GM12878 (cell line): Measurements from ENCODE around the gene HSPA1B. TPM values are rescaled to one million over a fixed set of nuclear protein-coding genes. Genes with fewer than 3 reads are reported as not detected.

ENCODE experiments used
- BACH1 ChIP-seq: fragments of 450-650 bp; IDR thresholded peaks from 2 replicates; pipeline ENCODE4 v1.6.1; 2017; ENCODE audit warnings: mild to moderate bottlenecking, borderline replicate concordance
- CEBPB ChIP-seq, 2 experiments: fragments of 150-350 bp in 1 of 2; IDR thresholded peaks; 2 replicates each; pipeline ENCODE4 v1.6.1; 2012 to 2014; ENCODE audit warnings: low read depth in 2 of 2, low read length in 2 of 2, borderline replicate concordance in 1 of 2, inconsistent platforms in 1 of 2
- DPF2 ChIP-seq: fragments of 450-650 bp; IDR thresholded peaks from 2 replicates; pipeline ENCODE4 v1.6.1; 2017; ENCODE audit warnings: mild to moderate bottlenecking
- IRF4 ChIP-seq: IDR thresholded peaks from 2 replicates; pipeline ENCODE4 v1.6.1; 2011; ENCODE audit warnings: low read depth, low read length
- JUNB ChIP-seq: IDR thresholded peaks from 2 replicates; pipeline ENCODE4 v1.6.1; 2016; ENCODE audit warnings: antibody characterized with exemption, mild to moderate bottlenecking
- LARP7 ChIP-seq: fragments of 450-650 bp; IDR thresholded peaks from 2 replicates; pipeline ENCODE4 v1.6.1; 2017; ENCODE audit warnings: mild to moderate bottlenecking
- MXI1 ChIP-seq: fragments of 150-350 bp; IDR thresholded peaks from 2 replicates; pipeline ENCODE4 v1.6.1; 2011; ENCODE audit warnings: low read depth, mild to moderate bottlenecking, inconsistent platforms, low read length, improper control_type of control experiment
- MYB ChIP-seq: fragments of 150-350 bp; IDR thresholded peaks from 2 replicates; pipeline ENCODE4 v1.6.1; 2014; ENCODE audit warnings: mild to moderate bottlenecking, low read depth, low read length, borderline replicate concordance
- NFXL1 ChIP-seq: fragments of 450-650 bp; IDR thresholded peaks from 2 replicates; pipeline ENCODE4 v1.6.1; 2017; ENCODE audit warnings: antibody characterized with exemption, mild to moderate bottlenecking, borderline replicate concordance
- PAX5 ChIP-seq: IDR thresholded peaks from 2 replicates; pipeline ENCODE4 v1.6.1; 2011; ENCODE audit warnings: low read depth, low read length, borderline replicate concordance
- POLR2AphosphoS2 ChIP-seq: IDR thresholded peaks from 2 replicates; pipeline ENCODE4 v1.6.1; 2011; ENCODE audit warnings: low read depth, mild to moderate bottlenecking, low read length, improper control_type of control experiment, moderate library complexity
- RBBP5 ChIP-seq: fragments of 200-600 bp; sonication (generic); conservative IDR thresholded peaks from 2 replicates; pipeline ENCODE4 v1.6.1; 2016
- SIX5 ChIP-seq: IDR thresholded peaks from 2 replicates; pipeline ENCODE4 v1.6.1; 2011; ENCODE audit warnings: mild to moderate bottlenecking, low read depth, low read length, moderate library complexity; ENCODE audit not compliant: severe bottlenecking
- TAF1 ChIP-seq: IDR thresholded peaks from 2 replicates; pipeline ENCODE4 v1.6.1; 2011; ENCODE audit warnings: mild to moderate bottlenecking, low read depth, low read length, borderline replicate concordance
- ZNF274 ChIP-seq: IDR thresholded peaks from one replicate; pipeline ENCODE4 v1.8.0; 2011; ENCODE audit not compliant: insufficient read length, insufficient read depth
- polyA plus RNA-seq, 11 experiments: library from polyadenylated mRNA; depleted of rRNA in 4 of 11; unstranded in 6 of 11; stranded (reverse) in 5 of 11; fragments of >200 nt; fragmentation: Nextera tagmentation in 4 of 11; fragmentation: Illumina TruSeq in 1 of 11; extraction: Ambion mirVana in 4 of 11; extraction: Trizol in 1 of 11; gene quantifications; 1 replicate in 1 of 11; 2 replicates in 10 of 11; pipeline versions ENCODE4 v1.2.1 to v1.2.3, GENCODE V29; 2011 to 2016; ENCODE audit warnings: inconsistent platforms in 2 of 11, missing spikeins in 2 of 11, low read depth in 1 of 11
- total RNA-seq, 4 experiments: library from RNA; depleted of rRNA in 3 of 4; stranded (reverse); fragments of >200 nt in 3 of 4; fragmentation: Illumina TruSeq in 1 of 4; extraction: Trizol in 1 of 4; gene quantifications; 2 replicates each; pipeline versions ENCODE4 v1.2.1 to v1.2.3, GENCODE V29; 2013 to 2021
- TF ChIP-seq, protein P1 (sequence below): IDR thresholded peaks from 2 replicates; pipeline ENCODE4 v1.6.1; 2012; ENCODE audit warnings: low read length, inconsistent platforms
- TF ChIP-seq, protein P2 (sequence below): fragments of 450-650 bp; IDR thresholded peaks from 2 replicates; pipeline ENCODE4 v1.6.1; 2017; ENCODE audit warnings: antibody characterized with exemption, mild to moderate bottlenecking, moderate library complexity
- TF ChIP-seq, protein P3 (sequence below): fragments of 450-650 bp; formaldehyde crosslinking; IDR thresholded peaks from 2 replicates; pipeline ENCODE4 v1.5.0; 2022; ENCODE audit warnings: mild to moderate bottlenecking, missing genetic modification characterization
- TF ChIP-seq, protein P4 (sequence below): fragments of 450-650 bp; IDR thresholded peaks from 2 replicates; pipeline ENCODE4 v1.6.1; 2014; ENCODE audit warnings: mild to moderate bottlenecking
- TF ChIP-seq, protein P5 (sequence below): fragments of 450-650 bp; IDR thresholded peaks from 2 replicates; pipeline ENCODE4 v1.6.1; 2016; ENCODE audit warnings: mild to moderate bottlenecking

HSPA1B gene
- total and polyA plus RNA-seq, 10 of the 15 experiments (the other 5 are each of a cell fraction or from before 2014, with no cell fraction given) = 0.11 to 40.5 (median 12.8) TPM

DNA sequence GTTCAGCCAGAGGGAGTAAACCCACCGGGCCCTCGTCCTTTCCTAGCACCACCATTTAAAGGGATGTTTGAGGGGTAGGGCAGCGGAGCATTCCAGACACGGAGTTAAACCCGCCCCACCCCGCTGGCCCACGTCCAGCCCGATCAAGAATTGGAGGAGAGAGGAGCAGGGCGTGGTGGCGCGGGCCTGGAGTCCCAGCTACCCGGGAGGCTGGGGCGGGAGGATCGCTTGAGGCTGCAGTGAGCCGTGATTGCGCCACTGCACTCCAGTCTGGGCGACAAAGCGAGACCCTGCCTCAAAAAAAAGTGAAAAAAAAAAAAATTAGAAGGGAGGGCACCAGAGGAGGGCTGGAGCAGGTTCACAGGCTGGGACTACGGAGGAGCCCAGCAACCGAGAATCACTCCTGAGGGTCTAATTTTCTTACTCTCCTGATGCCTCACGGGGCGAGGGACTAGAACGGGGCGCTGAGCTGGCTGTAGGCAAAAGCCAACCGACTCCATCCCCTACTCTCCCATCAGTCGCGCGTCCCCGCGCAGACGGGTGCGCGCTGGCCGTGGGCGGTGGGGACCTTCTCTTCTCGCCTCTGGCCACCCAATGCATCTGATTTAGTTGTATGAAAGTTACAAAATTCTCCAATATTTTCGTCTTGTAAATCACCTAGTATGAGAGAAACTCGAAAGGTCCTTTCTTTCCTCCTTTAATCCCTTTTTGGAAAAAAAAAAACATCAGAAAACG lies 6.1 kb upstream of the HSPA1B start (continued):
- TF ChIP-seq, protein P1, sequence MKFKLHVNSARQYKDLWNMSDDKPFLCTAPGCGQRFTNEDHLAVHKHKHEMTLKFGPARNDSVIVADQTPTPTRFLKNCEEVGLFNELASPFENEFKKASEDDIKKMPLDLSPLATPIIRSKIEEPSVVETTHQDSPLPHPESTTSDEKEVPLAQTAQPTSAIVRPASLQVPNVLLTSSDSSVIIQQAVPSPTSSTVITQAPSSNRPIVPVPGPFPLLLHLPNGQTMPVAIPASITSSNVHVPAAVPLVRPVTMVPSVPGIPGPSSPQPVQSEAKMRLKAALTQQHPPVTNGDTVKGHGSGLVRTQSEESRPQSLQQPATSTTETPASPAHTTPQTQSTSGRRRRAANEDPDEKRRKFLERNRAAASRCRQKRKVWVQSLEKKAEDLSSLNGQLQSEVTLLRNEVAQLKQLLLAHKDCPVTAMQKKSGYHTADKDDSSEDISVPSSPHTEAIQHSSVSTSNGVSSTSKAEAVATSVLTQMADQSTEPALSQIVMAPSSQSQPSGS = no peak
- TF ChIP-seq BACH1 = no peak
- TF ChIP-seq JUNB = no peak
- TF ChIP-seq LARP7 = no peak; the same call in 1 of the 2 replicates
- no peak for TF ChIP-seq SIX5
- TF ChIP-seq, protein P2, sequence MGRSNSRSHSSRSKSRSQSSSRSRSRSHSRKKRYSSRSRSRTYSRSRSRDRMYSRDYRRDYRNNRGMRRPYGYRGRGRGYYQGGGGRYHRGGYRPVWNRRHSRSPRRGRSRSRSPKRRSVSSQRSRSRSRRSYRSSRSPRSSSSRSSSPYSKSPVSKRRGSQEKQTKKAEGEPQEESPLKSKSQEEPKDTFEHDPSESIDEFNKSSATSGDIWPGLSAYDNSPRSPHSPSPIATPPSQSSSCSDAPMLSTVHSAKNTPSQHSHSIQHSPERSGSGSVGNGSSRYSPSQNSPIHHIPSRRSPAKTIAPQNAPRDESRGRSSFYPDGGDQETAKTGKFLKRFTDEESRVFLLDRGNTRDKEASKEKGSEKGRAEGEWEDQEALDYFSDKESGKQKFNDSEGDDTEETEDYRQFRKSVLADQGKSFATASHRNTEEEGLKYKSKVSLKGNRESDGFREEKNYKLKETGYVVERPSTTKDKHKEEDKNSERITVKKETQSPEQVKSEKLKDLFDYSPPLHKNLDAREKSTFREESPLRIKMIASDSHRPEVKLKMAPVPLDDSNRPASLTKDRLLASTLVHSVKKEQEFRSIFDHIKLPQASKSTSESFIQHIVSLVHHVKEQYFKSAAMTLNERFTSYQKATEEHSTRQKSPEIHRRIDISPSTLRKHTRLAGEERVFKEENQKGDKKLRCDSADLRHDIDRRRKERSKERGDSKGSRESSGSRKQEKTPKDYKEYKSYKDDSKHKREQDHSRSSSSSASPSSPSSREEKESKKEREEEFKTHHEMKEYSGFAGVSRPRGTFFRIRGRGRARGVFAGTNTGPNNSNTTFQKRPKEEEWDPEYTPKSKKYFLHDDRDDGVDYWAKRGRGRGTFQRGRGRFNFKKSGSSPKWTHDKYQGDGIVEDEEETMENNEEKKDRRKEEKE = no peak
- no peak for TF ChIP-seq NFXL1
- TF ChIP-seq RBBP5 = no peak
- TF ChIP-seq ZNF274 = no peak
- TF ChIP-seq, protein P3, sequence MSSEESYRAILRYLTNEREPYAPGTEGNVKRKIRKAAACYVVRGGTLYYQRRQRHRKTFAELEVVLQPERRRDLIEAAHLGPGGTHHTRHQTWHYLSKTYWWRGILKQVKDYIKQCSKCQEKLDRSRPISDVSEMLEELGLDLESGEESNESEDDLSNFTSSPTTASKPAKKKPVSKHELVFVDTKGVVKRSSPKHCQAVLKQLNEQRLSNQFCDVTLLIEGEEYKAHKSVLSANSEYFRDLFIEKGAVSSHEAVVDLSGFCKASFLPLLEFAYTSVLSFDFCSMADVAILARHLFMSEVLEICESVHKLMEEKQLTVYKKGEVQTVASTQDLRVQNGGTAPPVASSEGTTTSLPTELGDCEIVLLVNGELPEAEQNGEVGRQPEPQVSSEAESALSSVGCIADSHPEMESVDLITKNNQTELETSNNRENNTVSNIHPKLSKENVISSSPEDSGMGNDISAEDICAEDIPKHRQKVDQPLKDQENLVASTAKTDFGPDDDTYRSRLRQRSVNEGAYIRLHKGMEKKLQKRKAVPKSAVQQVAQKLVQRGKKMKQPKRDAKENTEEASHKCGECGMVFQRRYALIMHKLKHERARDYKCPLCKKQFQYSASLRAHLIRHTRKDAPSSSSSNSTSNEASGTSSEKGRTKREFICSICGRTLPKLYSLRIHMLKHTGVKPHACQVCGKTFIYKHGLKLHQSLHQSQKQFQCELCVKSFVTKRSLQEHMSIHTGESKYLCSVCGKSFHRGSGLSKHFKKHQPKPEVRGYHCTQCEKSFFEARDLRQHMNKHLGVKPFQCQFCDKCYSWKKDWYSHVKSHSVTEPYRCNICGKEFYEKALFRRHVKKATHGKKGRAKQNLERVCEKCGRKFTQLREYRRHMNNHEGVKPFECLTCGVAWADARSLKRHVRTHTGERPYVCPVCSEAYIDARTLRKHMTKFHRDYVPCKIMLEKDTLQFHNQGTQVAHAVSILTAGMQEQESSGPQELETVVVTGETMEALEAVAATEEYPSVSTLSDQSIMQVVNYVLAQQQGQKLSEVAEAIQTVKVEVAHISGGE (CRISPR knock-in tag) = no peak
- TF ChIP-seq TAF1 = peak; percentile 64
- peak; percentile 82 for TF ChIP-seq MYB
- TF ChIP-seq MXI1 = no peak
- TF ChIP-seq CEBPB (IDR thresholded peaks at IDR 0.05; ENCODE audit: borderline replicate concordance in 1 of 2, low read depth in 2 of 2, low read length in 2 of 2) = no peak
- TF ChIP-seq, protein P4, sequence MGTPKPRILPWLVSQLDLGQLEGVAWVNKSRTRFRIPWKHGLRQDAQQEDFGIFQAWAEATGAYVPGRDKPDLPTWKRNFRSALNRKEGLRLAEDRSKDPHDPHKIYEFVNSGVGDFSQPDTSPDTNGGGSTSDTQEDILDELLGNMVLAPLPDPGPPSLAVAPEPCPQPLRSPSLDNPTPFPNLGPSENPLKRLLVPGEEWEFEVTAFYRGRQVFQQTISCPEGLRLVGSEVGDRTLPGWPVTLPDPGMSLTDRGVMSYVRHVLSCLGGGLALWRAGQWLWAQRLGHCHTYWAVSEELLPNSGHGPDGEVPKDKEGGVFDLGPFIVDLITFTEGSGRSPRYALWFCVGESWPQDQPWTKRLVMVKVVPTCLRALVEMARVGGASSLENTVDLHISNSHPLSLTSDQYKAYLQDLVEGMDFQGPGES = no peak
- TF ChIP-seq PAX5 = no peak
- no peak for TF ChIP-seq IRF4
- 0 out of 2 replicates have a peak, but pooled peaks have one; percentile 75 for TF ChIP-seq POLR2AphosphoS2
- TF ChIP-seq, protein P5, sequence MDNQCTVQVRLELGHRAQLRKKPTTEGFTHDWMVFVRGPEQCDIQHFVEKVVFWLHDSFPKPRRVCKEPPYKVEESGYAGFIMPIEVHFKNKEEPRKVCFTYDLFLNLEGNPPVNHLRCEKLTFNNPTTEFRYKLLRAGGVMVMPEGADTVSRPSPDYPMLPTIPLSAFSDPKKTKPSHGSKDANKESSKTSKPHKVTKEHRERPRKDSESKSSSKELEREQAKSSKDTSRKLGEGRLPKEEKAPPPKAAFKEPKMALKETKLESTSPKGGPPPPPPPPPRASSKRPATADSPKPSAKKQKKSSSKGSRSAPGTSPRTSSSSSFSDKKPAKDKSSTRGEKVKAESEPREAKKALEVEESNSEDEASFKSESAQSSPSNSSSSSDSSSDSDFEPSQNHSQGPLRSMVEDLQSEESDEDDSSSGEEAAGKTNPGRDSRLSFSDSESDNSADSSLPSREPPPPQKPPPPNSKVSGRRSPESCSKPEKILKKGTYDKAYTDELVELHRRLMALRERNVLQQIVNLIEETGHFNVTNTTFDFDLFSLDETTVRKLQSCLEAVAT = peak; percentile 84
- no peak for TF ChIP-seq DPF2
